NCI-H2107 treated with DMSO at 0.1 percent for 48 hours (cell line): ENCODE data around the gene NDUFS4.
"Not testable (repeated sequence)": the region's sequence is repeated elsewhere in the genome, so short reads cannot be mapped to it uniquely, and the experiment has no call there.

Experiments
- DNase-seq: peaks from one replicate; lab custom pipeline; 2025; ENCODE audit not compliant: unreplicated experiment; lab: John Stamatoyannopoulos, UW

The NDUFS4 gene

DNA sequence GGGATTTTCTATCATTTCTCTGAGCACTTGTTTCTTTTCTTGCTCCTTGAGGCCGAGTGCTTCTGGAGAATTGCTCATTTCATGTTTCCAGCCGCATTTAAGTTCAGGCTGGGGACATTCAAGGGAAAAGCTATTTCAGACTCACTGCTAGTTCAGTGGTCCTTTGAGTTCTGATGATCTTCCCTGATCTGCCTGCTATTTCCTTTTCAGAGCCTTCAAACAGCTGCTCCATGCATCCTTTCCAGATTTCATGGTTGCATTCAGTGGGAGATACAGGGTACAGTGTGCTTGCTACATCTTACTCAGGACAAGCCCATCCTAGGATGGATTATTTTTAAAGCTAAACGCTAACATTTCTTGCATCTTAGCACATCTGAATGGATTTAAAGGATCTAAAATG lies 14.7 kb downstream of the NDUFS4 start:
- DNase-seq: no peak

DNA sequence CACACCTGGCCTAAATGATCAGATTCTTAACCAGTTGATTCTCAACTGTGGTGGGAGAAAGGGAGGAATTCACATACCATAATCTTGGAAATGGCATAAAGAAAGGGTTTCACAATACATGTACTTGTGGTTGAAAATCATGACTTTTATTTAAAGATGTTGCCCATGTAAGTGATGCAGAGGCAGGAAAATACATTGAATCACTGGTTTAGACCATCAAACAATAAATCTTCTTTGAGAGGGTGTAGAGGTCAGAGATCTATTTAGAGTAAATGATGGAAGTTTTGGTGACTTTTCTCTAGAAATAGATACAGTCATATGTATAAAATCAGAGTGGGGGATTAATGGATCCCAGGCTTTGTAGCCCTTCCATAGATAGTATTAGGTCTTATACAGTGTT lies 15.4 kb downstream of the NDUFS4 start:
- no peak for DNase-seq

DNA sequence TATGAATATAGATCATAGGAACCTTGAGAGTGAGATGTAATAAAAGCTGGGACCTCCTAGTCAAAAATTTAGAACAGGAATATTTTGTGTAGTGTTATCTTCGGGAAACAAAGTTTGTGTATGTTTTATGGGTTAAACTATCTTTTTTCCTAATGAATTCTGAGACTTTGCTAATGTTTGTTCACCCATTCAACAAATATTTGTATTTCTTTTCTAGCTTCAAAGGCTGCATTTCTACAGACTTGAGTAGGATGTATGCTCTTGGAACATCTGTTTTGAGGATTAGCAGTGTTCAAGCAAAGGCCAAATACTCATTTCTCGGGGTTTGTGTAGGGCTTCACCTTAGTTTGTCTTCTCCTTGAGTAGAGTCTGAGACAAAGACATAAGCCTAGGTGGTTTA lies 16.2 kb downstream of the NDUFS4 start:
- DNase-seq: no peak

DNA sequence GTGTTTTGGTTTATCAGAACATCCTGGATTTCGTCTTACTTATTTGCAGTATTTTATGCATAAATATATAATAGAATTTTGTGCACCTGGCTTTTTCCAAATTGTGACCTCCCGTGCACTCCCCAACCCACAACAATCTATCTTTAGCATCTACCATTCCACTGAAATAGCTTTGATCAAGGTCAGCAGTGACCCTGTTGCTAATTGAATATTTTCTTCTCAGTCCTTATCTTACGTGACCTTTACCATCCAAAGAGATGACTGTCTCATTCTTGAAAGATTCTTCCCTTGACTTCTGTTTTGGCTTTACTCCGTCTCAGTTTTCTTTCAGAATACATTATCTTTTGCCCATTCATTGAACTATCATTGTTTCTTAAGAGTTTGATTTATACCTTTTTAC lies 18.4 kb downstream of the NDUFS4 start:
- DNase-seq: no peak

DNA sequence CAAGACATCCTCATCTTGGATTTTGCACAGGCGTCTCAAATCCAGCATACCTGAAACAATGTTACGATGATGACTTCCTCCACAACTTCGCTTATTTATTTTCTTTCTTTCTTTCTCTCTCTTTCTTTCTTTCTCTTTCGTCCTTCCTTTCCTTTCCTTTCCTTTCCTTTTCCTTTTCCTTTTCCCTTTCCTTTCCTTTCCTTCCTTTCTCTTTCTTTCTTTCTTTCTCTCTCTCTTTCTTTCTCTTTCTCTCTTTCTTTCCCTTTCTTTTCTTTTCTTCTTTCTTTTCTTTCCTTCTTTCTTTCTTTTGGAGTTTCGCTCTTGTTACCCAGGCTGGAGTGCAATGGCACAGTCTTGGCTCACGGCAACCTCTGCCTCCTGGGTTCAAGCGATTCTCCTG lies 20.1 kb downstream of the NDUFS4 start:
- DNase-seq: no peak

DNA sequence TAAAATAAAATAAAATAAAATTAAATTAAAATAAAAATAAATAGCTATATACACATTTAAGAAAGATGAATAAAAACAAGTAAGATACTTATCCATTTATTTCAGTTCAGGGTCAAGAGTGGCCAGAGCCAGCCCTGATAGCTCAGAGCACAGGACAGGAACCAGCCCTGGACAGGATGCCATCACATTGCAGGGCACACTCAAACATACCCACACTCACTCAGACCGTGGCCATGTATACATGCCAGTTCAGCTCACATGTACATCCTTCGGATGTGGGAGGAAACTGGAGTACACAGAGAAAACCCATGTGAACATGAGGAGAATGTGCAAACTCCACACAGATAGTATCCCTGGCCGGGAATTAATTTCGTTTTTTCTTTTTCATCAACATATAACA lies 21.8 kb downstream of the NDUFS4 start:
- DNase-seq: no peak

DNA sequence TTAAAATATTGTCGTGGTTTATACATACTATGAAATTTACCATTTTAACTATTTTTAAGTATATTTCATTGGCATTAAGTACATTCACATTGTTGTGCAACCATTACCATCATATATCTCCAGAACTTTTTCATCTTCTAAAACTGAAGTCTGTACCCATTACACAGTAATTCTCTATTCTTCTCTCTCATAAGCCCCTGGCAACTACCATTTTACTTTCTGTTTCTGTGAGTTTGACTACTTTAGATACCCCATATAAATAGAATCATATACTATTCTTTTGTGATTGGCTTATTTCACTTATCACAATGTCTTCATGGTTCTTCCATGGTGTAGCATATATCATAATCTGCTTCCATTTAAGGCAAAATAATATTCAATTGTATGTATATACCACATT lies 30.3 kb downstream of the NDUFS4 start:
- no peak for DNase-seq

DNA sequence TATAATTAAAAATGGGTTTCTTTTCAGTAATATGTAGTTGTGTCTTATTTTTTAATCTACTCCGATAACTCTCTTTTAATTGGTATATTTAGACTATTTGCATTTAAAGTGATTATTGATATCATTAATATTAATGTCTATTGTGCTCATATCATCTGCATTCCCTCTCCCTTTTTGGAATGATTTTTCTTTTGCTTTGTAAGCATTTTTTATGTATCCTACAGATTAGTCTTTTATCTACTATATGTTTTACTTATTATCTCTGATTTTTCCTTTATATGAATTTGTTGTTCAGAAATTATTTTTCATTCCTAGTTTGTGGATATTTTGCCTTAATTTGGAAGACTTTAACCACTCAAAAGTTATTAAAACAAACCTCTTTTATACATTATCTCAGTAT lies 34.0 kb downstream of the NDUFS4 start:
- DNase-seq: no peak

DNA sequence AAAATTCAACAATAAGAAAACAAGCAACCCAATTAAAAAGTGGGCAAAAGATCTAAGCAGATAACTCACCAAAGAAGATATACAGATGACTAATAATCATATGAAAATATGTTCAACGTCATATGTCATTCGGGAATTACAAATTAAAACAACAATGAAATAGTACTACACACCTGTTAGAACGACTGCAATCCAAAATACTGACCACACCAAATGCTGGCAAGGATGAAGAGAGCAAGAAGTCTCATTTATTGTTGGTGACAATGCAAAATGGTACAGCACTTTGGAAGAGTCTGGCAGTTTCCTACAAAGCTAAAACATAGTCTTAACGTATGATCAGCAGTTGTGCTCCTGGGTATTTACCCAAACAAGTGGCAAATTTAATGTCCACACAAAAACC lies 37.5 kb downstream of the NDUFS4 start:
- DNase-seq: no peak

DNA sequence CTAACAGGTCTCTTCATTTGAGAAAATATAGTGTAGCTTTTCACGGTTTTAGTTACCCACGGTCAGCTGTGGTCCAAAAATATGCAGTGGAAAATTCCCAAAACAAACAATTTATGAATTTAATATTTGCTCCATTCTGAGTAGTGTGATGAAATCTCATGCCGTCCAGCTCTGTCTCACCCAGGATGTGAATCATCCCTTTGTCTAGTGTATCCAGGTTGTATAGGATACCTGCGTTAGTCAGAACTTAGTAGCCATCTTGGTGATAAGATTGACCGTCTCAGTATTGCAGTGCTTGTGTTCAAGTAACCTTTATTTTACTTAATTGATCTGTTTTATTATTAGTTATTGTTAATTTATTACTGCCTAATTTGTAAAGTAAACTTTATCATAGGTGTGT lies 41.1 kb downstream of the NDUFS4 start:
- DNase-seq: no peak

DNA sequence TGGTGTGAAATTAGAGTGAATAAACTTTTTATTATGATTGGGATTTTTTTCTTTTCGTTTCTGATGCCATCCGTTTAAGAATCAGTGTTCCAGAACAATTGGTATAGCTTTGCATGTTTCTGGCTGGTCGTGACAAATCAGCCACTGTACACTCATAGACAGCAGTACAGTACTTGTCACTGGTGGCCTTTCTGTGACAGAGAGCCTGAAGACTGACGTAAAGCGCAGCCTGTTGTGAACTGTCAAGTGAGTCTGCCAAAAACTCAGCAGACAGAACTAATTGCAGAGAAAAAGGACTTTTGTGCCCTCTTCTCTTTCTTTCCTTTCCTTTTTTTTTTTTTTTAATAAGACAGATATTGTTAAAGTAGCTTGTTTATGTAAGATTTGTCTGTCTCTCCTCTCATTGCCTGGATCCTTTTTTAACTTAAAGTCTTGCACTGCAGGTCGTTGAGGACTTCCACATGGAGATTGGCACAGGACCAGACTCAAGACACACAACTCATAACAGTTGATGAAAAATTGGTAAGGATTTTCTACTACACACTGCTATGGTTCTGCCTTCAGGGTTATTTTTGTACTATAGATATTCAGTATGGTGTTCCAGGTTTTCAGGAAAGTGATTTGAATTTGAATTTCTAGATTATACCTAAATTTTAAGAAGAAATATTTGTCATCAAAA lies 42.7 kb downstream of the NDUFS4 start:
- DNase-seq: no peak

DNA sequence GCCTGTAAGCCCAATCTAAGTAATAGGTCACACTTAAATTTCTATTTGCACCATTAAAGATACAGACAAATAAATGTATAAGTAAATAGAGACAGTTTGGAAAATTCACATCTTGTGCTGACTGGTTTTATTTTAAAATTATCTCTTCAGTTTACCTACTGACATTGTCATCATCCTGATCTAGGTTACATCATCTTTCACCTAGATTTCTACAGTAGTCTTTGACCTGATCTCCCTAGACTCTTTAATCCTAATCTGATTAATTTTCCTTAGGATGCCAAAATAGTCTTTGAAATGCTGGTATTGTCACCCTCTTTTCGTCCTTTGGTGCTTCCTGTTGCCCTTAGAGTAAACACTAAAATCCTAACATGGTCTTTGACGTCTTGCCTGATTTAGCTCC lies 43.9 kb downstream of the NDUFS4 start:
- no peak for DNase-seq

DNA sequence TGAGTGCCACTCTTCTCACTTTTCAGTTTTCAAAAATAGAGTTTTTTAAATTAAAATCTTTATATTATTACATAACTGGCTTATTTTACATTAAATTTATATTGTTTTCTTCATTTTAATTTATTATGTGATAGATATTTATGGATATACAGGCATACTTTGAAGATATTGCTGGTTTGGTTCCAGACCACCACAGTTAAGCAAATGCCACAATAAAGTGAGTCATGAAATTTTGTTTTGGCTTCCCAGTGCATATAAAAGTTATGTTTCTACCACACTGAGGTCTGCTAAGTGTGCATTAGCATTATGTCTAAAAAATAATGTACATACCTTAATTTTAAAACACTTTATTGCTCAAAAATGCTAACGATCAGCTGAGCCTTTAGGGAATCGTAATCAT lies 47.4 kb downstream of the NDUFS4 start:
- no peak for DNase-seq

DNA sequence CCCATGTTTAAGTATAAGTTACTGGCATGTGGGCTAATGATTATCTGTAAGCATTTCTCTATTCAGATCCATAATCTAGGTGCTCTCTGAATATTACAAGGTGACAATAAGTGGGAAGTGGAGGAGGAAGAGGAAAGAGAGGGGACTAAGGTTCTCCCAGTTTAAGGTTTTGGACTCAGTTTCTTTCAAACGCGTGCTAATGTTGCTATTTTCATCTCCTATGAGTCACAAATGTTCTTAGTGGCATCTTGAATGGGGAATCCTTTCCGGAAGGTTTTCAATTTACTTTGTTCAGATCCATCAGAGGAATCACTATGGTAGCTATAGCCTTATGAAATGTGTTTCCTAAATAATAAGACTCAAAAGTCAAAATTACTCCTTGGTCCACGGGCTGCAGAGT lies 48.5 kb downstream of the NDUFS4 start:
- DNase-seq: not testable (repeated sequence)

DNA sequence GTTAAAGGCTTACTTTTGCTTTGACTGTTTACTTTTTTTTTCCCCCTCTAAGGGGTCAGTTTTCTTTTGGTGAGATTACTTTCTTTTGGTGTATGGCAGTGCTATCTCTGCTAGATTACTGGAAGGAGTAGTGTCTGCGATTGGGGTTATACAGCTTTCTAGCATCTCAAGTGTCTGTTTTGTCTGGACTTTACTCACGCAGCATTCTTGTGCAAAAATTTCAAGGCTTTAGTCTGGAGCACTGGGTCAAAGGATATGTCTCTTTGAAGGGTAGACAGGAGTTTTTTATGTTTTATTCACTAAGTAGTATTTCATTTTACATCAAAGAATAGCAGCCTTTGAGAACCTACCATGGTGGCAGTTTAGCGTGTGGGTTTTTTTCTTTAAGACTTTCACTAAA lies 52.6 kb downstream of the NDUFS4 start:
- DNase-seq: no peak

DNA sequence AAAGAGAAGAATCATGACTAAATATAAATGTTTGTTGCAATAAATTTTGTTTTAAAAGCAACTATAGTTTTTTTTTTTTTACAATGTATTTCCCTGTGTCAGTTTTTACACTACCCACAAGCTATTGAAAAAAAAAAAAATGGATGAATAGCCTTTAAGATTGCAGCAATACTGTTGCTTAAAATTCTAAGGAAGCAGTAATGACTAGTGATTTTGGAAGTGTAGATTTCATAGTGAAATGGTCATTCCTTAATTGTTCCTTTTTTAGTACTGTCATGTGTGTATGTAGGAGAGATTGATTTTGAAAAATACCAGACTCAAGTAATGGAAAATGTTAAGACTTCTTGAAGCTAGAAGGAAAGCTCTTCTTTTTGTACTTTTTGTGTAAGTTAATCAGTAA lies 53.1 kb downstream of the NDUFS4 start:
- no peak for DNase-seq

DNA sequence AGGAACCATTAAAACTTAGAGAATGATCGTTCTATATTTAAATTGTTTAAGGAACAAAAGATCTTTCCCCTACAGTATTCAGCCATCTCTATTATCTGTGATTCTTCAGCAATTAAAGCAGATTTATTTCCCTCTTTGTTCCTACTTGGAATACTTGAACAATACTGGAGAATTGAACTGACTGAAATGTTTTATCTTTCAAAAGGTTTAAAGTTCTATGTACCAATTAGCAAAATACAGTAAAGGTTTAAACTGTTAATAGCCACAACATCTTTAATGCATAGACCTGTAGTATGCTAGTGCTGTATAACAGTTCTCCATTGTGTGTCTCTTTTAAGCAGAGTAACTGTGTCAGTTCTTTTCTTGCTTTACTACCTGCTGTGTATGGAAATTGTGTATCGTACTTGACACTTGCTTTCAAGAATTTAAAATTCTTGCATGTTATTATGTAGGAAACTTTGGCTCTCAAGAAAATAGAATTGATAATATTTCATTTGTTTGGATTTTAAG lies 54.0 kb downstream of the NDUFS4 start:
- no peak for DNase-seq

DNA sequence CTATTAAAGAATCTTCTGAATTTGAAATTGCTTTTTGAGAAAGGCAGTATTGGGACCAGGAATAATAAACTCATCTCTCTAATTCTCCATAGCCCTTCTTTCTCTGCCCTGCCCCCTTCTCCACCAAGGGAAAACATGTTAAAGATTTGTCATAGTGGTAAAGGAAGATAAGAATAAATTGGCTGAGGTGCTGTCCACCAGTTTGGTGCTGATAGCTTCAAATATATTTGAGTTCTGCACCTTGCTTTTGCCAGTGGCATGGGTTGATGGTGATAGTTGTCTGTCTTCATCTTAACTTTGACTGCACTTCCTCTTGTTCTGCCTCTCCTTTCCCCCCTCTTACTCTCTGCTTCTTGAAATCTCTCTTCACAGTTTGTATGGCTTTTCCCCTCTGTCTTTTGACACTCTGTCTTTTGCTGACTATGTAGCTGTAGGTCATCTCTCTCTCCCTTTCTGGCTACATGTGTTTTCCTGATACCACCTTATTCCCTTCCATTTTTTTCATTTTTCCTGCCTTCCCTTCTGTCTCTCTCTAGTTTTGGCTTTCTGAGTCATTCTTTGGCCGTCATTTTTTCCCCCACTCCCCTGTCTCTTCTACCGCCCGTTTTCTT lies 56.6 kb downstream of the NDUFS4 start:
- DNase-seq: no peak

DNA sequence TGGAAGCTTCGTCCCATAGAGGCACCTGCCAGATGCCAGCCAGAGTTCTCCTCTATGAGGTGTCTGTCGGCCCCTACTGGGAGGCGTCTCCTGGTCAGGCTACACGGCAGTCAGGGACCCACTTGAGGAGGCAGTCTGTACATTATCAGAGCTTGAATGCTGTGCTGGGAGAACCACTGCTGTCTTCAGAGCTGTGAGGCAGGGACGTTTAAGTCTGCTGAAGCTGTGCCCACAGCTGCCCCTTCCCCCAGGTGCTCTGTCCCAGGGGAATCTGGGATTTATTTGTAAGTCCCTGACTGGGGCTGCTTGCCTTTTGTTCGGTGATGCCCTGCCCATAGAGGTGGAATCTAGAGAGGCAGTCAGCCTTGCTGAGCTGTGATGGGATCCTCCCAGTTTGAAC lies 70.8 kb downstream of the NDUFS4 start:
- DNase-seq: no peak

DNA sequence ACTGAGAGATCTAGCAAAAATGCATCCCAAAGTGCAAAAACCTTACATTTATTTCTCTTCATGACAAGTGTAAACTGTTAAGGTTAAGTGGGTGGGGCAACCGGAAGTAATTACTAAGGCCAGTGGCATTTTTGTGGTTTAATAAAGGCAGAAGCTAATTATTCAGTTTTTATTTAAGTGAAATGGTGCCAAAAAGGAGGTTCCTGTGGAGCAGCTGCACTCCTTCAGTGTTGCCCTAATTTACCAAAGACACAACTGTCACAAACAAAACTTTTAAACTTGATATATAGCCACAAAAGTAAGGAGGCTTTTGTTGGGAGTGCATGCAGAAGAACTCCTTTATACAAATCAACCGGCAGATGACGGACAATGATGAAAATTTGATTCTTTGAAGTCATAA lies 81.6 kb downstream of the NDUFS4 start:
- no peak for DNase-seq

DNA sequence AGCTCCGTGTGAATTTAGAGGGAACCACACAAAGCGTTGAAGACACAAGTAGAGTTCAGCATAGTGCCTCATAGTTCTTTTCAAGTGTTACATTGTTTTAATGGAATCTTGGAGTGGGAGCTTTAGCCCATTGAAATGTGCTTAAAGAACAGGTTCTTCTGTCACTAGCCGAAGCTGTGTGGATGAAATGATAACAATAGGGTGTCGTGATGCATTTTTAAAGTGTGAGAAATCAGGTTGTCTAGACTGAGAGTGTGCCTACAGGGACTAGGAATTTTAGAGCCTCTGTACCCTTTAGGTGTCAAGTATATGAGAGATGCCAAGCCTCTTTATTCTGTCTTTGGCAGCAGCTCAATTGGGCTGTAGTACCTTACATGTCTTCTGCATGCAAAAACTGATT lies 83.0 kb downstream of the NDUFS4 start:
- no peak for DNase-seq

DNA sequence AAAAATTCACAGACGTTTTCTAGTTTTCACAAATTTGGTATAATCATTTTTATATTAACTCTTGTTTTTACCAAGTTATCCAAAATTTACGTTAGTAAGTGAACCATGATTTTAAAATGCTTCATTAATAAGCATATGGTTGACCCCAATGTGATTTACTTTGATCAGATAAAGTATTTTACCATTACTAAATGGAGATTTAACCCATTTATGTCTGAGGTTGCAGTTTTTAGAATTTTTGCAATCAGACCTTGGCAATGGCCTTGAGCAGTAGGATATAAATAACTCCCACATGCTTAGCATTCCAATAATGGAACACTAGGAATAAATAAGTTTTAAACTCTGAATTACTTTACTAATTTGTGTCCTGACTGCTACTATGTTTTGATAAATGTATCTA lies 84.6 kb downstream of the NDUFS4 start:
- DNase-seq: no peak

DNA sequence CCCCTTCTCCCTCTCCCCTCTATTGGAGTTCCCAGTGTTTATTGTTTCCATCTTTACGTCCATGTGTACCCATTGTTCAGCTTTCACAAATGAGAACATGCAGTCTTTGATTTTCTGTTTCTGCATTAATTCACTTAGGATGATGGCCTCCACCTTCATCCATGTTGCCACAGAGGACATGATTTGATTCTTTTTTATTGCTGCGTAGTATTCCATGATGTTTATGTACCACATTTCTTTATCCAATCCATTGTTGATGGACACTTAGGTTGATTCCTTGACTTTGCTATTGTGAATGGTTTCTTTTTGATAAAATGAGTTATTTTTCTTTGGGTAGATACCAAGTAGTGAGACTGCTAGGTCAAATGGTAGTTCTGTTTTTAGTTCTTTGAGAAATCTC lies 88.9 kb downstream of the NDUFS4 start:
- no peak for DNase-seq
